PC-9 (cell line): Measurements from ENCODE around the gene F2RL3.

Experiments
- CTCF ChIP-seq: fragments of 200-600 bp; sonication (generic); conservative IDR thresholded peaks from 2 replicates; pipeline ENCODE4 v1.6.1; 2017; ENCODE audit warnings: mixed run types, antibody characterized with exemption, mild to moderate bottlenecking, moderate library complexity
- EZH2 ChIP-seq: fragments of 200-600 bp; sonication (generic); IDR thresholded peaks from 2 replicates; pipeline ENCODE4 v1.8.0; 2017; ENCODE audit warnings: antibody characterized with exemption, low read depth

- TF ChIP-seq CTCF (no peak), EZH2 (no peak)
Measured at GRCh38 chr19:16873594-16873993, 15.2 kb upstream of the F2RL3 start.
